ENCODE measurements around the gene BGN. TPM values are rescaled to one million over a fixed set of nuclear protein-coding genes. Genes with fewer than 3 reads are reported as not detected.

BGN gene
- total RNA-seq, 1 donor from 2014 or later = 50.0 TPM

GRCh38 chrX:153460826-153461225 lies 34.0 kb upstream of the BGN start:
- Histone ChIP-seq H4K20me1 (ENCODE audit: insufficient read depth, low read length) (no peaks in the 10 kb centered on the region), H3K27me3 (ENCODE audit: insufficient read depth, low read length) (no peaks in the 10 kb centered on the region), H2AFZ (ENCODE audit: low read depth, low read length) (no peak overlapping the region), H3K9ac (ENCODE audit: low read length) (no peak overlapping the region), H3K4me2 (ENCODE audit: low read length) (no peak overlapping the region), H3K9me3 (ENCODE audit: insufficient read depth, low read depth, low read length) (no peaks in the 10 kb centered on the region), H3K4me1 (ENCODE audit: insufficient read depth, low read length) (peaks cover 14% of the 10 kb centered on the region), H3K36me3 (ENCODE audit: insufficient read depth, low read length) (no peaks in the 10 kb centered on the region), H3K79me2 (ENCODE audit: insufficient read depth, low read length) (no peaks in the 10 kb centered on the region), H3K4me3 (ENCODE audit: insufficient read depth, low read depth, low read length) (no peak overlapping the region), H3K27ac (ENCODE audit: low read depth, low read length) (no peak overlapping the region)
- TF ChIP-seq CTCF (IDR thresholded peaks at IDR 0.05; ENCODE audit: insufficient read depth, low read depth, low read length) (peak; percentile 51), EZH2 (IDR thresholded peaks at IDR 0.05; ENCODE audit: insufficient read depth, low read length) (no peak)
- Mint-ChIP-seq H3K4me3 (ENCODE audit: unreplicated experiment) (no peak overlapping the region), H3K36me3 (ENCODE audit: low read depth, unreplicated experiment) (no peaks in the 10 kb centered on the region), H3K4me1 (ENCODE audit: low read depth, unreplicated experiment) (peaks cover 14% of the 10 kb centered on the region), H3K27ac (ENCODE audit: unreplicated experiment) (no peak overlapping the region), H3K9me3 (ENCODE audit: unreplicated experiment) (no peaks in the 10 kb centered on the region), H3K27me3 (ENCODE audit: low read depth, unreplicated experiment) (no peaks in the 10 kb centered on the region)
- FAIRE-seq = peak; percentile 39
- DNase-seq (ENCODE audit: low read depth) = no peak

DNA sequence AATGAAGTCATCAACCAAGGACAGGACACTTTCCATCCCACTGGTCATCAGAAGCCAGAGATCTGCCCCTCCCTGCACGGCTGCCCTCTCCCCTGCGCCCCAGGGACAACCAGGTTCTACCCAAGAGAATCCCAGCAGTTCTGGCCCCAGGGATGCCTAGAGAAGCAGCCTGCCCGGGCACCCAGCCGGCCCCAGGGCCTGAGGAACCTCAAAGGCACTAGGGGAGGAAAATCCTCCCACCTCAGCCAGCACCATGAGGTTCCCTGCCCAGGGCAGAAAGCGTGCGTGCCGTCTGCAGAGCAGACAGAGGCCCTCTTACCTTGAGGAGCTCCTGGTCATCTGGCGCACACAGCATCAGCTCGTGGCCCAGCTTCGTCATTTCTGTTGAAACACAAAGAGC lies 32.5 kb upstream of the BGN start:
- Histone ChIP-seq H3K27ac (ENCODE audit: low read depth, low read length) (no peak overlapping the region), H3K4me2 (ENCODE audit: low read length) (no peak overlapping the region), H3K9me3 (ENCODE audit: insufficient read depth, low read depth, low read length) (no peaks in the 10 kb centered on the region), H3K27me3 (ENCODE audit: insufficient read depth, low read length) (no peaks in the 10 kb centered on the region), H3K79me2 (ENCODE audit: insufficient read depth, low read length) (no peaks in the 10 kb centered on the region), H3K9ac (ENCODE audit: low read length) (no peak overlapping the region), H3K4me1 (ENCODE audit: insufficient read depth, low read length) (peaks cover 14% of the 10 kb centered on the region), H4K20me1 (ENCODE audit: insufficient read depth, low read length) (no peaks in the 10 kb centered on the region), H3K36me3 (ENCODE audit: insufficient read depth, low read length) (no peaks in the 10 kb centered on the region), H2AFZ (ENCODE audit: low read depth, low read length) (no peak overlapping the region), H3K4me3 (ENCODE audit: insufficient read depth, low read depth, low read length) (no peak overlapping the region)
- no peak for DNase-seq (ENCODE audit: low read depth)
- Mint-ChIP-seq H3K27ac (ENCODE audit: unreplicated experiment) (no peak overlapping the region), H3K4me3 (ENCODE audit: unreplicated experiment) (no peak overlapping the region), H3K27me3 (ENCODE audit: low read depth, unreplicated experiment) (no peaks in the 10 kb centered on the region), H3K4me1 (ENCODE audit: low read depth, unreplicated experiment) (peaks cover 14% of the 10 kb centered on the region), H3K36me3 (ENCODE audit: low read depth, unreplicated experiment) (no peaks in the 10 kb centered on the region), H3K9me3 (ENCODE audit: unreplicated experiment) (no peaks in the 10 kb centered on the region)
- TF ChIP-seq CTCF (IDR thresholded peaks at IDR 0.05; ENCODE audit: insufficient read depth, low read depth, low read length) (no peak), EZH2 (IDR thresholded peaks at IDR 0.05; ENCODE audit: insufficient read depth, low read length) (no peak)
- FAIRE-seq = no peak

DNA sequence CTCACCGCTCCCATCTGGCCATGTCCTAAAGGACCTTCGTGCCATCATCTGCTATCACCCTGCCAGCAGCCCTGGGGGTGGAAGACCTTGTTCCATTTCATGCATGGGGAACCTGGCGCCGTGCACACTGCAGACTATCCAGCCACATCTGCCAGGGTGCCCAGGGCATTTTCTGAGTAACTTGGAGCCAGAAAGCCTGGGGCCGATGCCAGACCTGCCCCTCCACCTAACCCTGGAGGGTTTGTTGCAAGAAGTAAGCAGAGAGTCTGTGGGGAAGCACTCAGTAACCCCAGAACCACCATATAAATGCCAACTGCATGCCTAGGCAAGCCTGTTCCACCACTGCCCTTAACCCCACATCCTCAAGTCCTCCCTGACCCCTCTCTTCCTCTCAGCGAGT lies 31.7 kb upstream of the BGN start:
- Mint-ChIP-seq H3K27me3 (ENCODE audit: low read depth, unreplicated experiment) (no peaks in the 10 kb centered on the region), H3K36me3 (ENCODE audit: low read depth, unreplicated experiment) (no peaks in the 10 kb centered on the region), H3K4me3 (ENCODE audit: unreplicated experiment) (no peak overlapping the region), H3K9me3 (ENCODE audit: unreplicated experiment) (no peaks in the 10 kb centered on the region), H3K4me1 (ENCODE audit: low read depth, unreplicated experiment) (peaks cover 14% of the 10 kb centered on the region), H3K27ac (ENCODE audit: unreplicated experiment) (no peak overlapping the region)
- Histone ChIP-seq H3K27ac (ENCODE audit: low read depth, low read length) (no peak overlapping the region), H3K4me2 (ENCODE audit: low read length) (no peak overlapping the region), H3K9me3 (ENCODE audit: insufficient read depth, low read depth, low read length) (no peaks in the 10 kb centered on the region), H3K4me1 (ENCODE audit: insufficient read depth, low read length) (peaks cover 14% of the 10 kb centered on the region), H3K79me2 (ENCODE audit: insufficient read depth, low read length) (no peaks in the 10 kb centered on the region), H4K20me1 (ENCODE audit: insufficient read depth, low read length) (no peaks in the 10 kb centered on the region), H3K27me3 (ENCODE audit: insufficient read depth, low read length) (no peaks in the 10 kb centered on the region), H3K9ac (ENCODE audit: low read length) (no peak overlapping the region), H3K36me3 (ENCODE audit: insufficient read depth, low read length) (no peaks in the 10 kb centered on the region), H3K4me3 (ENCODE audit: insufficient read depth, low read depth, low read length) (no peak overlapping the region), H2AFZ (ENCODE audit: low read depth, low read length) (no peak overlapping the region)
- TF ChIP-seq CTCF (IDR thresholded peaks at IDR 0.05; ENCODE audit: insufficient read depth, low read depth, low read length) (no peak), EZH2 (IDR thresholded peaks at IDR 0.05; ENCODE audit: insufficient read depth, low read length) (no peak)
- no peak for FAIRE-seq
- DNase-seq (ENCODE audit: low read depth) = no peak

Data from astrocyte (in vitro differentiated cells and primary cell).